CD4-positive, alpha-beta memory T cell (primary cell): ENCODE data around the gene UGT1A10. TPM values are rescaled to one million over a fixed set of nuclear protein-coding genes. Genes with fewer than 3 reads are reported as not detected.

ENCODE experiments used
- CTCF ChIA-PET: fragments of 350-600 bp; sonication (Branson Sonifier 250); formaldehyde crosslinking; loops from one replicate; lab custom pipeline; 2021; ENCODE audit warnings: inconsistent platforms; ENCODE audit not compliant: partially characterized antibody; lab: Charles Lee
- POLR2A ChIA-PET: fragments of 350-600 bp; sonication (Branson Sonifier 250); formaldehyde crosslinking; loops from one replicate; lab custom pipeline; 2021; ENCODE audit not compliant: partially characterized antibody; lab: Charles Lee
- DNase-seq, 5 donors: peaks; one replicate each; pipeline versions ENCODE4 v3.0.0 to v3.0.0-alpha.2; 2020 to 2022; ENCODE audit warnings: mixed read lengths in 1 of 5
- H3K27ac ChIP-seq: one replicate; pipeline ENCODE4 v1.7.0; 2013; ENCODE audit warnings: low read depth, low read length
- H3K27me3 ChIP-seq: 2 replicates; pipeline ENCODE4 v1.7.0; 2013; ENCODE audit warnings: mild to moderate bottlenecking, low read length, moderate library complexity; ENCODE audit not compliant: insufficient read depth
- H3K36me3 ChIP-seq: 2 replicates; pipeline ENCODE4 v1.7.0; 2013; ENCODE audit warnings: mild to moderate bottlenecking, low read length, moderate library complexity; ENCODE audit not compliant: insufficient read depth
- H3K4me1 ChIP-seq: 2 replicates; pipeline ENCODE4 v1.7.0; 2013; ENCODE audit warnings: mild to moderate bottlenecking, low read length, moderate library complexity; ENCODE audit not compliant: insufficient read depth
- H3K4me3 ChIP-seq, 2 donors: one replicate each; pipeline ENCODE4 v1.7.0; 2013; ENCODE audit warnings: low read length in 2 of 2, mild to moderate bottlenecking in 1 of 2
- H3K9me3 ChIP-seq, 2 donors: one replicate each; pipeline ENCODE4 v1.7.0; 2013; ENCODE audit warnings: low read length in 2 of 2, control low read depth in 1 of 2; ENCODE audit not compliant: control insufficient read depth in 1 of 2
- H3K27ac Mint-ChIP-seq, 7 donors: one replicate each; pipeline ENCODE4 v1.8.0; 2020 to 2021; ENCODE audit warnings: mixed read lengths in 7 of 7, mild to moderate bottlenecking in 6 of 7, inconsistent platforms in 3 of 7, moderate library complexity in 3 of 7
- H3K27me3 Mint-ChIP-seq, 2 donors: one replicate each; pipeline ENCODE4 v1.8.0; 2020 to 2021; ENCODE audit warnings: mixed read lengths in 2 of 2
- H3K36me3 Mint-ChIP-seq, 2 donors: one replicate each; pipeline ENCODE4 v1.8.0; 2020 to 2021; ENCODE audit warnings: mixed read lengths in 2 of 2, inconsistent platforms in 1 of 2, mild to moderate bottlenecking in 1 of 2
- H3K4me1 Mint-ChIP-seq, 4 donors: one replicate each; pipeline ENCODE4 v1.8.0; 2020 to 2021; ENCODE audit warnings: mixed read lengths in 4 of 4, mild to moderate bottlenecking in 1 of 4
- H3K4me3 Mint-ChIP-seq, 8 donors: one replicate each; pipeline ENCODE4 v1.8.0; 2020 to 2021; ENCODE audit warnings: mixed read lengths in 8 of 8, mild to moderate bottlenecking in 7 of 8, moderate library complexity in 6 of 8, inconsistent platforms in 3 of 8
- H3K9me3 Mint-ChIP-seq, 8 donors: one replicate each; pipeline ENCODE4 v1.8.0; 2020 to 2021; ENCODE audit warnings: mixed read lengths in 8 of 8, mild to moderate bottlenecking in 5 of 8, inconsistent platforms in 3 of 8, moderate library complexity in 1 of 8
- intact Hi-C: fragments of 100-400 bp; cut with micrococcal nuclease; formaldehyde crosslinking; loops from one replicate; pipeline ENCODE4 v1.15.1; 2023
- polyA plus RNA-seq, 2 donors: library from polyadenylated mRNA; unstranded; fragments of 300-500 nt; fragmentation: Illumina TruSeq; gene quantifications; one replicate each; pipeline ENCODE4 v1.2.3, GENCODE V29; 2021
- total RNA-seq, 2 experiments: library from RNA; stranded (reverse); gene quantifications; one replicate each; pipeline ENCODE4 v1.2.3, GENCODE V29; 2021

UGT1A10 gene
- total and polyA plus RNA-seq, 4 experiments from 2014 or later = not detected

GRCh38 chr2:233813236-233814055 is 177.2 kb downstream of the UGT1A10 start:
- H3K4me3 Mint-ChIP-seq = no peak overlapping the region
- Histone ChIP-seq H3K9me3 (no peaks in the 10 kb centered on the region), H3K4me1 (no peaks in the 10 kb centered on the region), H3K4me3 (no peak overlapping the region), H3K36me3 (no peaks in the 10 kb centered on the region), H3K27ac (no peak overlapping the region), H3K27me3 (no peaks in the 10 kb centered on the region)
- no peaks in the 10 kb centered on the region for H3K9me3 Mint-ChIP-seq
- H3K4me1 Mint-ChIP-seq = no peaks in the 10 kb centered on the region
- intact Hi-C loops = no loop called here
- ChIA-PET CTCF (no interaction called here), POLR2A (no interaction called here)
- DNase-seq = no peak
- no peak overlapping the region for H3K27ac Mint-ChIP-seq
- no peaks in the 10 kb centered on the region for H3K36me3 Mint-ChIP-seq
- peaks cover 6 to 13% of the 10 kb centered on the region in 2 donors for H3K27me3 Mint-ChIP-seq

GRCh38 chr2:233814056-233814835 is 178.0 kb downstream of the UGT1A10 start:
- Histone ChIP-seq H3K4me3 (no peak overlapping the region), H3K27me3 (no peaks in the 10 kb centered on the region), H3K4me1 (no peaks in the 10 kb centered on the region), H3K36me3 (no peaks in the 10 kb centered on the region), H3K9me3 (no peaks in the 10 kb centered on the region), H3K27ac (no peak overlapping the region)
- Mint-ChIP-seq H3K4me3 (no peak overlapping the region), H3K27me3 (peaks cover 2 to 13% of the 10 kb centered on the region in 2 donors), H3K36me3 (no peaks in the 10 kb centered on the region), H3K9me3 (no peaks in the 10 kb centered on the region), H3K4me1 (no peaks in the 10 kb centered on the region), H3K27ac (no peak overlapping the region)
- intact Hi-C loops = no loop called here
- POLR2A ChIA-PET = no interaction called here
- DNase-seq = no peak
- CTCF ChIA-PET = no interaction called here

GRCh38 chr2:233815861-233816260 is 179.6 kb downstream of the UGT1A10 start:
- CTCF ChIA-PET = no interaction called here
- Mint-ChIP-seq H3K27ac (no peak overlapping the region), H3K27me3 (peaks cover 0 to 11% of the 10 kb centered on the region in 2 donors), H3K4me1 (no peaks in the 10 kb centered on the region), H3K4me3 (no peak overlapping the region), H3K9me3 (no peaks in the 10 kb centered on the region), H3K36me3 (no peaks in the 10 kb centered on the region)
- no peak overlapping the region for H3K4me3 ChIP-seq
- no peaks in the 10 kb centered on the region for H3K27me3 ChIP-seq
- POLR2A ChIA-PET = no interaction called here
- intact Hi-C loops = no loop called here
- H3K27ac ChIP-seq = no peak overlapping the region
- H3K4me1 ChIP-seq = no peaks in the 10 kb centered on the region
- DNase-seq = no peak
- H3K9me3 ChIP-seq = no peaks in the 10 kb centered on the region
- H3K36me3 ChIP-seq = no peaks in the 10 kb centered on the region

DNA sequence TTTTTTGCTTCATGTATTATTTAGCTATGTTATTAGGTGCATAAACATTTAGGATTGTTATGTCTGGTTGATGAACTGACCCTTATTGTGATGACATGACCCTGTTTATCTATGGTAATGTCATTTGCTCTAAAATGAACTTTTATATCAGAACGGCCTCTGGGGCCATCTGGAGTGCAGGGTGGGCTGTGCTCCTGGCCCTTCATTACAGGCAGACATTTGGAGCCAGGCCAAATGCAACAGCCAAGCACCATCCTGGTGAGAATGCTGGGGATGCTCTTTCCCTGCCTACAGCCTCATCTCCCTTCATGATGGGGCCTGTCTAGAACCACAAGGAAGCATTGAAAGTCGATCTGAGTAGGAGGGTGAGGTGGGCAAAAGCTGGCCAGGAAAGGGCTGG is 180.1 kb downstream of the UGT1A10 start:
- no peaks in the 10 kb centered on the region for H3K4me1 ChIP-seq
- ChIA-PET POLR2A (no interaction called here), CTCF (no interaction called here)
- Mint-ChIP-seq H3K4me3 (no peak overlapping the region), H3K9me3 (no peaks in the 10 kb centered on the region), H3K27me3 (peaks cover 0 to 11% of the 10 kb centered on the region in 2 donors), H3K27ac (no peak overlapping the region), H3K36me3 (no peaks in the 10 kb centered on the region), H3K4me1 (no peaks in the 10 kb centered on the region)
- intact Hi-C loops = no loop called here
- H3K27me3 ChIP-seq = no peaks in the 10 kb centered on the region
- no peak for DNase-seq
- no peaks in the 10 kb centered on the region for H3K36me3 ChIP-seq
- H3K9me3 ChIP-seq = no peaks in the 10 kb centered on the region
- H3K27ac ChIP-seq = no peak overlapping the region
- no peak overlapping the region for H3K4me3 ChIP-seq

- no peak for DNase-seq
- Mint-ChIP-seq H3K9me3 (no peaks in the 10 kb centered on the region), H3K27me3 (peaks cover 0 to 11% of the 10 kb centered on the region in 2 donors), H3K27ac (no peak overlapping the region), H3K4me3 (no peak overlapping the region), H3K36me3 (no peaks in the 10 kb centered on the region), H3K4me1 (no peaks in the 10 kb centered on the region)
- Histone ChIP-seq H3K27ac (no peak overlapping the region), H3K9me3 (no peaks in the 10 kb centered on the region), H3K4me3 (no peak overlapping the region), H3K36me3 (no peaks in the 10 kb centered on the region), H3K4me1 (no peaks in the 10 kb centered on the region), H3K27me3 (no peaks in the 10 kb centered on the region)
- ChIA-PET CTCF (no interaction called here), POLR2A (no interaction called here)
- intact Hi-C loops = no loop called here
These were observed 180.5 kb downstream of the UGT1A10 start for GRCh38 chr2:233816771-233817170.

DNA sequence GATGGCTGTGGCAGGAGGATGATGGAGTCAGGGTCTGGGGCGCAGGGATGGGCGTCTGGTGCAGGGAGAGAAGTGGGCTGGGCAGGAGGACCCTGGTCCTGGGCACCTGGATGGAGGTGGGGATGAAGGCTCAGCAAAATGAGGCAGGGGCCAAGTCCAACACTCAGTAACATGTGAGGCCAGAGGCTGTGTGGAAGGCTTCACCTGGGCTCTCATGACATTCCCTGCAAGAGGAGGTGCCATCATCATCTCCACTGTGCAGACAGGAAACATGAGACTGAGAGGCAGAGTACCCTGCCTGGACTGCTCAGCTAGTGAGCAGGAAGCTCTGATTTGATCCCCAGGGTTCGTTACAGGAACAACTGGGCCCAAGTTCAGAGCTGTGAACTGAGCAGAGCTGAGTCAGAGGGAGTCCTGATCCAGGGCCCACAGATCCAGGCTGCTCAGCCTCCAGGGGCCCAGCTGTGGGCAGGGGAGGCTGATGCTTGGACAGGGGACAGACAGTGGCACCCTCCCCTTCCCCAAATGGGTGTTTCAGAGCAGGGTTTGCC is 181.2 kb downstream of the UGT1A10 start:
- Histone ChIP-seq H3K9me3 (no peaks in the 10 kb centered on the region), H3K27ac (no peak overlapping the region), H3K36me3 (no peaks in the 10 kb centered on the region), H3K27me3 (no peaks in the 10 kb centered on the region), H3K4me1 (no peaks in the 10 kb centered on the region), H3K4me3 (no peak overlapping the region)
- Mint-ChIP-seq H3K4me1 (no peaks in the 10 kb centered on the region), H3K9me3 (no peaks in the 10 kb centered on the region), H3K4me3 (no peak overlapping the region), H3K36me3 (no peaks in the 10 kb centered on the region), H3K27me3 (peaks cover 0 to 11% of the 10 kb centered on the region in 2 donors), H3K27ac (peak overlapping the region in 1 of 7 donors; percentile 74)
- ChIA-PET CTCF (no interaction called here), POLR2A (no interaction called here)
- intact Hi-C loops = no loop called here
- DNase-seq = no peak

GRCh38 chr2:233817995-233818638 is 181.9 kb downstream of the UGT1A10 start:
- Mint-ChIP-seq H3K4me1 (no peaks in the 10 kb centered on the region), H3K36me3 (no peaks in the 10 kb centered on the region), H3K27ac (peak overlapping the region in 1 of 7 donors; percentile 57), H3K27me3 (peaks cover 0 to 11% of the 10 kb centered on the region in 2 donors), H3K4me3 (no peak overlapping the region), H3K9me3 (no peaks in the 10 kb centered on the region)
- Histone ChIP-seq H3K9me3 (no peaks in the 10 kb centered on the region), H3K27me3 (no peaks in the 10 kb centered on the region), H3K4me3 (no peak overlapping the region), H3K4me1 (no peaks in the 10 kb centered on the region), H3K27ac (no peak overlapping the region), H3K36me3 (no peaks in the 10 kb centered on the region)
- ChIA-PET CTCF (no interaction called here), POLR2A (no interaction called here)
- intact Hi-C loops = no loop called here
- no peak for DNase-seq
